Sigmoid colon (tissue), 4 donors: Measurements from ENCODE around the gene FKRP.

Experiments
- EP300 ChIP-seq, 4 donors: sonication (generic); formaldehyde crosslinking; IDR thresholded peaks; one replicate each; pipeline ENCODE4 v1.6.1; 2017; ENCODE audit warnings: antibody characterized with exemption in 4 of 4
- POLR2A ChIP-seq, 2 donors: fragments of 450-650 bp; IDR thresholded peaks; one replicate each; pipeline ENCODE4 v1.6.1; 2016; ENCODE audit warnings: antibody characterized with exemption in 2 of 2, mild to moderate bottlenecking in 2 of 2, moderate library complexity in 2 of 2
- TF ChIP-seq, protein P1 (sequence below), 4 experiments: fragments of 450-650 bp in 3 of 4; fragments of 200-600 bp in 1 of 4; IDR thresholded peaks; one replicate each; pipeline ENCODE4 v1.5.1; 2016 to 2019; ENCODE audit warnings: antibody characterized with exemption in 4 of 4, mild to moderate bottlenecking in 3 of 4, moderate library complexity in 2 of 4

DNA sequence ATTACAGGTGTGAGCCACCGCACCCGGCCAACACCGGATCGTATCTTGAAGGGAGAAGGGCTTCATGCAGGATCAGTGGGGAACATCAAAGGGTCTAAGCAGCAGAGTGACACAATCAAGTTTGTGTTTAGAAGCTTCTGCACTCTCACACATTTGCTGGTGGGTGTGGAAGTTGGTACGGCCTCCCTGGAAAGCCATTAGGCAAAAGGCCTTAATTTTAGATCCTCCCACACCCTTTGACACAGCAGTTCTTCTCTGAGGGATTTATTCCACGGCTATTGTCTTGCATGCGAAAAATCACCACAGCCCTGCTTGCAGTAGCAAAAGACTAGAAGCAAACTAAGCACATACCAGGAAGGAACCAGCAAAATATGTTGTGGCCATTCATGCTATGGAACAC is 60.8 kb downstream of the FKRP start:
- TF ChIP-seq, protein P1, sequence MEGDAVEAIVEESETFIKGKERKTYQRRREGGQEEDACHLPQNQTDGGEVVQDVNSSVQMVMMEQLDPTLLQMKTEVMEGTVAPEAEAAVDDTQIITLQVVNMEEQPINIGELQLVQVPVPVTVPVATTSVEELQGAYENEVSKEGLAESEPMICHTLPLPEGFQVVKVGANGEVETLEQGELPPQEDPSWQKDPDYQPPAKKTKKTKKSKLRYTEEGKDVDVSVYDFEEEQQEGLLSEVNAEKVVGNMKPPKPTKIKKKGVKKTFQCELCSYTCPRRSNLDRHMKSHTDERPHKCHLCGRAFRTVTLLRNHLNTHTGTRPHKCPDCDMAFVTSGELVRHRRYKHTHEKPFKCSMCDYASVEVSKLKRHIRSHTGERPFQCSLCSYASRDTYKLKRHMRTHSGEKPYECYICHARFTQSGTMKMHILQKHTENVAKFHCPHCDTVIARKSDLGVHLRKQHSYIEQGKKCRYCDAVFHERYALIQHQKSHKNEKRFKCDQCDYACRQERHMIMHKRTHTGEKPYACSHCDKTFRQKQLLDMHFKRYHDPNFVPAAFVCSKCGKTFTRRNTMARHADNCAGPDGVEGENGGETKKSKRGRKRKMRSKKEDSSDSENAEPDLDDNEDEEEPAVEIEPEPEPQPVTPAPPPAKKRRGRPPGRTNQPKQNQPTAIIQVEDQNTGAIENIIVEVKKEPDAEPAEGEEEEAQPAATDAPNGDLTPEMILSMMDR (IDR thresholded peaks at IDR 0.05) = no peak
- TF ChIP-seq POLR2A (IDR thresholded peaks at IDR 0.05) (no peak), EP300 (IDR thresholded peaks at IDR 0.05) (no peak)
